Activated CD4-positive, alpha-beta memory T cell treated with anti-CD3 and anti-CD28 coated beads, Interleukin-2, amount 10 ng/mL, durations not matched to agents 7 days and 5 days (primary cell): Measurements from ENCODE around the gene SHMT2. TPM values are rescaled to one million over a fixed set of nuclear protein-coding genes. Genes with fewer than 3 reads are reported as not detected.

Source experiments
- CTCF ChIA-PET: fragments of 350-600 bp; sonication (Branson Sonifier 250); formaldehyde crosslinking; loops from one replicate; lab custom pipeline; 2021; ENCODE audit warnings: antibody characterized with exemption, inconsistent platforms; lab: Charles Lee
- POLR2A ChIA-PET: fragments of 350-600 bp; sonication (Branson Sonifier 250); formaldehyde crosslinking; loops from one replicate; lab custom pipeline; 2021; ENCODE audit warnings: antibody characterized with exemption; lab: Charles Lee
- DNase-seq: peaks from one replicate; pipeline ENCODE4 v3.0.0-alpha.2; 2020
- H3K27ac Mint-ChIP-seq: one replicate; pipeline ENCODE4 v1.8.0; 2021; ENCODE audit warnings: mild to moderate bottlenecking, mixed read lengths
- H3K27me3 Mint-ChIP-seq: one replicate; pipeline ENCODE4 v1.8.0; 2021; ENCODE audit warnings: mixed read lengths
- H3K36me3 Mint-ChIP-seq: one replicate; pipeline ENCODE4 v1.8.0; 2021; ENCODE audit warnings: low read depth, mixed read lengths
- H3K4me1 Mint-ChIP-seq: one replicate; pipeline ENCODE4 v1.8.0; 2021; ENCODE audit warnings: mixed read lengths
- H3K4me3 Mint-ChIP-seq: one replicate; pipeline ENCODE4 v1.8.0; 2021; ENCODE audit warnings: mild to moderate bottlenecking, mixed read lengths
- H3K9me3 Mint-ChIP-seq: one replicate; pipeline ENCODE4 v1.8.0; 2021; ENCODE audit warnings: mixed read lengths
- total RNA-seq, 2 experiments: library from RNA; stranded (reverse); gene quantifications; one replicate each; pipeline ENCODE4 v1.2.3, GENCODE V29; 2021

Gene SHMT2
- 100 to 1,000 TPM; 224 to 244 TPM for total RNA-seq

DNA sequence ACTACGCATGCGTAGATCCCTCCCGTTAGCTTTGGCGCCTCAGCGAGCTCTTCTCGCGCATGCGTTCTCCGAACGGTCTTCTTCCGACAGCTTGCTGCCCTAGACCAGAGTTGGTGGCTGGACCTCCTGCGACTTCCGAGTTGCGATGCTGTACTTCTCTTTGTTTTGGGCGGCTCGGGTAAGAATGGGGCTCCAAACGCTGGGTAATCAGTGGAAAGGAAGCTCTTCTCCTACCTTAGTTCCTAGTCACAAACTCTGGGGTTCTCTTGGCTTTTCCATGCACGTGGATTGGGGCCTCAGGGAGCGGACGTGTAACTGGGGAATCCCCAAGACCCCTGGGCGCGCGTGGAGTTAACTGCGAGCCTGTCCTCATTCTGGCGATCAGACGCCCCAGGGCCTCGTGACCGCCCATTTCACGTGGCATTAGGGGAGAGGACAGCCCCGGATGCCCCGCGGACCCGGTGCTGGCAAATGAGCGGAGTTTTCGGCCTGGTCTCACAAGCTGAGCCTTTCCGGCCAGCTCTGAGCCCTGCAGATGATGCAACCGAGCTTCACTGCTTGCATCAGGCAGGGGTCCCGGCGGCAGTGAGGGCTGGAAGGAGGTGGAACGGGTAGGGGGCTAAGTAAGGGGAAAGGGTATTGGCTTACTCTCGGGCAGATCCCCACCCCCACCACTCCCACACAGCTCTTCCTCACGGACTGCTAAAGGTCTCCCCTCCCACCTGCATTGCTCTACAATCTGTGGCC is at the start of gene SHMT2:
Gene SHMT2 (plus strand): TSS at position 78 of the 747 bp plus-strand sequence. CDS start 68 bp downstream, at position 146.
- Mint-ChIP-seq H3K4me1 (peaks cover 75% of the 10 kb centered on the region), H3K9me3 (no peaks in the 10 kb centered on the region), H3K36me3 (peaks cover 51% of the 10 kb centered on the region), H3K4me3 (peak within 1 kb of the TSS; percentile 94), H3K27ac (peak within 1 kb of the TSS; percentile 80), H3K27me3 (peaks cover 22% of the 10 kb centered on the region)
- peak; percentile 93 for DNase-seq
- CTCF ChIA-PET = interaction anchor here (0.7 to 7.3 kb wide), 15 partner anchors 12 to 244 kb away, joined by 3 to 146 read pairs (median 4); partner anchors contain the start of gene GLI1
- POLR2A ChIA-PET = interaction anchor here (1.1 to 3.5 kb wide), 11 partner anchors 10 to 594 kb away, joined by 3 to 51 read pairs (median 7); partner anchors contain the start of genes CDK4, GLI1, NEMP1 and STAT6

DNA sequence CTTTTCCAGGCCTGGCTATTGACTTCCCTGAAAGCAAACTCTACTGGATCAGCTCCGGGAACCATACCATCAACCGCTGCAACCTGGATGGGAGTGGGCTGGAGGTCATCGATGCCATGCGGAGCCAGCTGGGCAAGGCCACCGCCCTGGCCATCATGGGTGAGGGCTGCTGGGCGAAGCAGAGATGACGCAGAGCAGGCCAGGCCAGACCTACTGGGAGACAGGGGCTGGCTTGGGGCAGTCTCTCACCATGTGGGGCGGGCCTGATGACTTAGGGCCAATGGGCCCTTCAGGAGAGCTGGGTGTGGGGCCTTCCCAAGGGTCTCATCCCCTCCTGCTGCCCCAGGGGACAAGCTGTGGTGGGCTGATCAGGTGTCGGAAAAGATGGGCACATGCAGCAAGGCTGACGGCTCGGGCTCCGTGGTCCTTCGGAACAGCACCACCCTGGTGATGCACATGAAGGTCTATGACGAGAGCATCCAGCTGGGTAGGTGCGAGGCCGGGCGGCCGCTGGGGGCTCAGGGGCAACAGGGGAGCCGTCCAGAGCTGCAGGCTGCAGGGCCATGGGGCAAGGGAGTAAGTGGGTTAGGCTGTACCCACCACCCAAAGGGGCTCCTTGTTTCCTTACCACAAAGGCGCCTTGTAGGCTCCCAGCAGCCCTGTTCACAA is 49.1 kb upstream of the SHMT2 start:
- no peak for DNase-seq
- Mint-ChIP-seq H3K9me3 (no peaks in the 10 kb centered on the region), H3K27me3 (no peaks in the 10 kb centered on the region), H3K4me1 (peaks cover 3% of the 10 kb centered on the region), H3K4me3 (no peak overlapping the region), H3K27ac (no peak overlapping the region), H3K36me3 (no peaks in the 10 kb centered on the region)
- ChIA-PET POLR2A (no interaction called here), CTCF (interaction anchor here (0.5 to 5.2 kb wide), 3 partner anchors 8 to 960 kb away, joined by 4 to 65 read pairs (median 25); partner anchors contain the start of gene LRP1)

DNA sequence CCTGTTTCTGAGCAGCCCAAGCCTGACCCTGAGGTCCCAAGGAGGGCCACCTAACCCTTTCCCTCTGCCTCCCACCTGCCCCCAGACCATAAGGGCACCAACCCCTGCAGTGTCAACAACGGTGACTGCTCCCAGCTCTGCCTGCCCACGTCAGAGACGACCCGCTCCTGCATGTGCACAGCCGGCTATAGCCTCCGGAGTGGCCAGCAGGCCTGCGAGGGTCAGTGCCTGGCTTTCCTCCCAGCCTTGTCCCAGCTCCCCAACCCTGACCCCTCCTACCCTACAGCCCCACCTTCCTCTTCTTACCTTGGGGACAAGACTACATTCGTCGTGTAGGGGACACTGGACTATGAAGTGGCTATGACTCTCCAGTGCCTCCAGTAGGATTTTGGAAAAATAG is 48.4 kb upstream of the SHMT2 start:
- Mint-ChIP-seq H3K27ac (no peak overlapping the region), H3K9me3 (no peaks in the 10 kb centered on the region), H3K4me1 (peaks cover 3% of the 10 kb centered on the region), H3K36me3 (no peaks in the 10 kb centered on the region), H3K4me3 (no peak overlapping the region), H3K27me3 (no peaks in the 10 kb centered on the region)
- DNase-seq = no peak
- ChIA-PET POLR2A (no interaction called here), CTCF (interaction anchor here (0.5 to 5.2 kb wide), 5 partner anchors 8 to 961 kb away, joined by 4 to 65 read pairs (median 13); partner anchors contain the start of gene LRP1)

DNA sequence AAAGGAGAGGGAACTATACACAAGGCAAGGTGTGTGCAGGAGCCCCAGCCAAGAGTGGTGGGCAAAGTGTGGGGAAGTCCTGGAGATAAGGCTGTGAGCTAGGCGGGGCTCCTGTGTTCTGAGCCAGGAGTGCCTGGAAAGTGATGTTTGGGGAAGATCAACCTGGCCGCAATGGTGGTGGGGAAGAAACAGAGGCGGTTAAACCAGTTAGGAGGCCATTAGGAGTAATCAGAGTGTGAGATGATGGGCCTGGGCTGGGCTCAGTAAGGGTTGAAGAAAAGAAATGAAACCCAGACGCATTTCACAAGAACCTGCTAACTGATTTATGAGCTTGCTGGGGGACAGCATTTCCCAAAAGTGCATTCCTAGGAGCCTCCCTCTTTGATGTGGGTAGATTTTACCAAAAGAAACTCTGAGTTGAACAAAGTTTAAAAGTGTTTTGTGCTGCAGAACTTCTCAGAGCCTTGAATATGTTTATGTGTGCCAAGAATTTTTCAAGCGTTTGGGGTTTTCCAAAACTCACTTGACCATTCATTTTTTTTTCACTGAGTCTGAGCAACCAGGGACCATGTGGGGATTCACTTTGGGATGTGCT is 47.9 kb upstream of the SHMT2 start:
- ChIA-PET POLR2A (no interaction called here), CTCF (interaction anchor here (0.7 to 5.2 kb wide), 8 partner anchors 9 to 1380 kb away, joined by 4 to 65 read pairs (median 10); partner anchors contain the start of genes LRP1 and STAT6)
- Mint-ChIP-seq H3K4me1 (peaks cover 3% of the 10 kb centered on the region), H3K4me3 (no peak overlapping the region), H3K27me3 (no peaks in the 10 kb centered on the region), H3K9me3 (no peaks in the 10 kb centered on the region), H3K36me3 (no peaks in the 10 kb centered on the region), H3K27ac (no peak overlapping the region)
- DNase-seq = no peak

DNA sequence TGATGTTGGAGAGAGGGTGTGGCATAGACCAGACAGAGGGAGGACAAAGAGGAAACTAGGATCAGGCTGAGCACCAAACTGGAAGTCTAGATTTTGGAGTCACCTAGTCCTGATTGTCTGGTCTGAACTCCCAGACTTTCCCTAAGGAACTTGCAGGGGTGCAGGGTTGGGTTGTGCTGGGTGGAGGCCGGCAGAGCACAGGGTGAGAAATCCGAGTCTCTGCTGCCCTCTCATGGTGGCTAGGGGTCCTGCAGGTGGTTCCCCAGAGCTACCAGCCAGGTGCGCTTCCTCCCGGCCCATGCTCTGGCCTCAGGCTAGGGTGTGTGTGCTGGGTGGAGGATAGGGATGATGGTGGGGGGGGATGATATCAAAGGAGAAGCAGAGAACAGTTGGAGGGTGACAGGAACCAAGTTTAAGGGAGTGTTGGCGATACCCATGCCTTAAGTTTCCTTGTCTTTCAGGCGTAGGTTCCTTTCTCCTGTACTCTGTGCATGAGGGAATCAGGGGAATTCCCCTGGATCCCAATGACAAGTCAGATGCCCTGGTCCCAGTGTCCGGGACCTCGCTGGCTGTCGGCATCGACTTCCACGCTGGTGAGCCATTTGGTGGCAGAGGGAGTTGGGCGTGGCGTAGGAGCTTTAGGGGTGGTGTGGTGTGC is 46.5 kb upstream of the SHMT2 start:
- Mint-ChIP-seq H3K9me3 (no peaks in the 10 kb centered on the region), H3K27ac (no peak overlapping the region), H3K36me3 (no peaks in the 10 kb centered on the region), H3K4me1 (peaks cover 3% of the 10 kb centered on the region), H3K27me3 (no peaks in the 10 kb centered on the region), H3K4me3 (no peak overlapping the region)
- POLR2A ChIA-PET = interaction anchor here (0.9 to 2.8 kb wide), 4 partner anchors 8 to 432 kb away, joined by 3 to 10 read pairs (median 6); partner anchors contain the start of gene STAT6
- DNase-seq = peak; percentile 80
- CTCF ChIA-PET = interaction anchor here (1.0 to 5.2 kb wide), 18 partner anchors 10 to 175 kb away, joined by 3 to 65 read pairs (median 4); partner anchors contain the start of genes LRP1, SHMT2 and STAT6

DNA sequence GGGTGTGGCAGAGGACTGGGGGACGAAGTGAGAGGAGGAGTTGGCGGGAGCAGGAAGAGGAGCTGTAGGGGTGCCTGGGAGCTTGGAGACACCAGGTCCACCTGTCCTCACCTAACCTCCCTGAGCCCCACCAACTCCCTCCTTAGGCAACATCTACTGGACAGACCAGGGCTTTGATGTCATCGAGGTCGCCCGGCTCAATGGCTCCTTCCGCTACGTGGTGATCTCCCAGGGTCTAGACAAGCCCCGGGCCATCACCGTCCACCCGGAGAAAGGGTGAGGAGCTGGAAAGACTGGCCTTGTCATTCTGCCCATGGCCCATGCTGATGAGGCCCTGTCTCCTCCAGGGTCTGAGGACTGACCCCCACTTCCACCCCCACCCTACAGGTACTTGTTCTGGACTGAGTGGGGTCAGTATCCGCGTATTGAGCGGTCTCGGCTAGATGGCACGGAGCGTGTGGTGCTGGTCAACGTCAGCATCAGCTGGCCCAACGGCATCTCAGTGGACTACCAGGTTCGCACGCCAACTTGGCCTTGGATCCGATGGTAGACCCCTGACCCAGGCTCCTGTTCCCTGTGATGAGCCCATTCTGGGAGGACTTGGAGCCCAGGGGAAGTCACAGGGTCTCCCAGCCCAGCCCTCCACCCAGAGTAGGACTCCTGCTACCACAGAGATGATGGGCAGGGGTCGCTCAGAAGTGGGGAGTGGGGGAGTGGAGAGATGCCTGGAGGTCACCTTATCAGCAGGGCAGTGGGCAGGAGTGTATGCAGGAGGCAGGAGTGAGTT is 45.4 kb upstream of the SHMT2 start:
- Mint-ChIP-seq H3K27ac (no peak overlapping the region), H3K36me3 (no peaks in the 10 kb centered on the region), H3K27me3 (no peaks in the 10 kb centered on the region), H3K9me3 (no peaks in the 10 kb centered on the region), H3K4me1 (peaks cover 3% of the 10 kb centered on the region), H3K4me3 (no peak overlapping the region)
- CTCF ChIA-PET = interaction anchor here (1.3 to 5.2 kb wide), 9 partner anchors 10 to 119 kb away, joined by 3 to 65 read pairs (median 6); partner anchors contain the start of genes LRP1 and STAT6
- POLR2A ChIA-PET = interaction anchor here (0.9 to 2.8 kb wide), 4 partner anchors 10 to 433 kb away, joined by 3 to 10 read pairs (median 6); partner anchors contain the start of gene STAT6
- no peak for DNase-seq

DNA sequence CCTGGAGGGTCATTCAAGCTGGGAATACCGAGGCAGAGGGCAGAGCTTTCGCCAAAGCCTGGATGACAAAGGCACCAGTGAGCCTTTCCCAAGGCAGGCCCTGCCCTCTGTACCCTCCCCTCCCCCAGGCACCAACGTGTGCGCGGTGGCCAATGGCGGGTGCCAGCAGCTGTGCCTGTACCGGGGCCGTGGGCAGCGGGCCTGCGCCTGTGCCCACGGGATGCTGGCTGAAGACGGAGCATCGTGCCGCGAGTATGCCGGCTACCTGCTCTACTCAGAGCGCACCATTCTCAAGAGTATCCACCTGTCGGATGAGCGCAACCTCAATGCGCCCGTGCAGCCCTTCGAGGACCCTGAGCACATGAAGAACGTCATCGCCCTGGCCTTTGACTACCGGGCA is 44.1 kb upstream of the SHMT2 start:
- Mint-ChIP-seq H3K4me3 (no peak overlapping the region), H3K9me3 (no peaks in the 10 kb centered on the region), H3K27ac (no peak overlapping the region), H3K4me1 (peaks cover 3% of the 10 kb centered on the region), H3K36me3 (no peaks in the 10 kb centered on the region), H3K27me3 (no peaks in the 10 kb centered on the region)
- ChIA-PET POLR2A (interaction anchor here (2.8 kb wide), 1 partner anchor 74 kb away, joined by 10 read pairs; the partner anchor contains the start of gene STAT6), CTCF (interaction anchor here (0.8 to 2.1 kb wide), 4 partner anchors 10 to 74 kb away, joined by 3 to 8 read pairs (median 4); partner anchors contain the start of gene STAT6)
- no peak for DNase-seq

DNA sequence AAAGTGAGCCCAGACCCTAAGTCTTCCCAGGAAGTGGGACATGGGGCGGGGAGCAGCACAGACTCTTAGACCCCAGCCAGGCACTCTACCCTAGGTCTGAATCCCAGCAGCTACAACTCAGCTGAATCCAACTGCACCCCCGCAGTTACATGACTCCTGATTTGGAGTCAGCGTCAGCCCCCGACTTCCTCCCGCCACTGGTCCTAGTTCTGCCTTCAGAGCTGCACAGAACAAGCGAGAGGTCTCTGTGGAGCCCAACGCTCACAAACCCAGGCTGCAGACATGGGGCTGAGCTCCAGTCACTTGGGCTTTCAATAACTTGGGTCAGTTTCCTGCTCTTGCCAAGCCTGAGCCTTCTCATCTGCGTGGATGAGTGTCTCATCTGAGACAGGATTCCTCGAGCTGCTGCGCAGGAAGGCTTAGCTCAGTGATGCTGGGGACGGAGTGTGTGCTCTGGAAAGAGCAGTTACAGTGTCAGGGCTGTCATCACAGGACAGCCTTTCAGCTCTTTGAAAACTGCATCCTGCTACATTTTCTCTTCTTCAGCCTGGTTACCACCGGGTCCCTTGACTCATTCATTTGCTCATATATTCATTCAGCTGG is 43.5 kb upstream of the SHMT2 start:
- Mint-ChIP-seq H3K4me3 (no peak overlapping the region), H3K27me3 (no peaks in the 10 kb centered on the region), H3K36me3 (no peaks in the 10 kb centered on the region), H3K27ac (no peak overlapping the region), H3K9me3 (no peaks in the 10 kb centered on the region), H3K4me1 (peaks cover 3% of the 10 kb centered on the region)
- ChIA-PET CTCF (interaction anchor here (0.5 to 2.1 kb wide), 8 partner anchors 11 to 667 kb away, joined by 3 to 8 read pairs (median 4); partner anchors contain the start of gene STAT6), POLR2A (no interaction called here)
- DNase-seq = no peak

DNA sequence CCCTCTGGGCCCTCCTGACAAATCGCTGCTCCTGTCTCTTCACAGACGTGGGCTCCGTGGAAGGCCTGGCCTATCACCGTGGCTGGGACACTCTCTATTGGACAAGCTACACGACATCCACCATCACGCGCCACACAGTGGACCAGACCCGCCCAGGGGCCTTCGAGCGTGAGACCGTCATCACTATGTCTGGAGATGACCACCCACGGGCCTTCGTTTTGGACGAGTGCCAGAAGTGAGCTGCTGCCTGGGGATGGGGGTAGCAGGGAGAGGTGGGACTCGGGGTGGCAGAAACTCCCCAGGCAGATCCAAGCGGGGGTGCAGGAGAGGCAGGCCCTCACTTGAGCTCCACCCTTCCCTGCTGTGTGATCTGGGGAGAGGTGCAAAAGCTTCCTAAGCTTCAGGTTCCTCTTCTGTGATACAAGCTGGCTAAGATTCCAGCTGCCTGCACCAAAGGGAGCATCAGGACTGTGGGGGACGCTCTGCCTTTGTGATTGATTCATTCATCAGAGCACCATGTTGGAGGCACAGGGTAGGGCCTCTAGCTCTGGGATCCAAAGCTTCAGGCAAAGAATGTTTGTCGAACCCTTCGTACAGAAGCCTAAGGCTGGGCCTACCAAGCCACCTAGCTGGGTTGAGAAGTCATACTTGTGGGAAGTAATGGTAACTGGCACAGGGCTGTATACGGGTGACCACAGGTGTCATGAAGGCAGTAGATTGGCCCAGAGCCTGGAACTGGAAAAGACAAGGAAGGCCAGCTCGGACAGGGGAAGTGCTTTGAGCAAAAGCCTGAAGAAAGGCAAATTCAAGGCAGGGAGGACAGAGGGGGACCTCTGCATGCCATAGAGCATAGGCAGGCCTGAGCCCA is 42.1 kb upstream of the SHMT2 start:
- CTCF ChIA-PET = interaction anchor here (1.4 to 2.2 kb wide), 6 partner anchors 26 to 186 kb away, joined by 4 to 8 read pairs (median 7); no protein-coding TSS in a partner anchor
- no peaks in the 10 kb centered on the region for H3K27me3 Mint-ChIP-seq
- no peak for DNase-seq
- no peaks in the 10 kb centered on the region for H3K36me3 Mint-ChIP-seq
- no peaks in the 10 kb centered on the region for H3K9me3 Mint-ChIP-seq
- H3K4me3 Mint-ChIP-seq = no peak overlapping the region
- peaks cover 3% of the 10 kb centered on the region for H3K4me1 Mint-ChIP-seq
- H3K27ac Mint-ChIP-seq = no peak overlapping the region
- POLR2A ChIA-PET = no interaction called here

DNA sequence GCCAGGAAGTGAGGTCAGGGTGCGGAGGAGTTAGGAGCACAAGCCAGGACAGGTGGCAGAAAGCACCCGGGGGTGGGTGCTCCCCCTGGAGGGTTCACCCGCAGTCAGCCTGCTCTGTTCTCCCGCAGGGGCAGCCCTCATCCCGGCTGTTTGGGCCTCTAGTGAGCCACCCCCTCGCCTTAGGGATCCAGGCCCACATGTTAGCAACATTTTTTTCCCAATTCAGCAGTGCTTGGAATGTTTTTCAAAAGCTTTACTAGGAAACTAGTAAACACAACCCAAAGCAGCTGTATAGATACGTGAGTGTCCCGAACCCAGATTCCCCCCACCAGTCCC is 41.5 kb upstream of the SHMT2 start:
- ChIA-PET CTCF (interaction anchor here (1.1 to 2.2 kb wide), 5 partner anchors 25 to 186 kb away, joined by 3 to 8 read pairs (median 6); no protein-coding TSS in a partner anchor), POLR2A (no interaction called here)
- Mint-ChIP-seq H3K27me3 (no peaks in the 10 kb centered on the region), H3K4me1 (peaks cover under 1% of the 10 kb centered on the region), H3K27ac (no peak overlapping the region), H3K4me3 (no peak overlapping the region), H3K36me3 (no peaks in the 10 kb centered on the region), H3K9me3 (no peaks in the 10 kb centered on the region)
- no peak for DNase-seq
